Esophagus muscularis mucosa (tissue), 4 donors: ENCODE results near the gene SKIC8. TPM values are rescaled to one million over a fixed set of nuclear protein-coding genes. Genes with fewer than 3 reads are reported as not detected.

ENCODE experiments used
- DNase-seq: peaks from one replicate; pipeline ENCODE4 v3.0.0-alpha.2; 2017; ENCODE audit errors: extremely low spot score
- H3K27ac ChIP-seq, 4 donors: fragments of 200-600 bp; sonication (generic); replicated peaks in 1 of 4; 1 replicate in 3 of 4; 2 replicates in 1 of 4; pipeline ENCODE4 v1.5.1; 2016 to 2019; ENCODE audit warnings: mild to moderate bottlenecking in 1 of 4
- H3K27me3 ChIP-seq, 4 donors: fragments of 200-600 bp; sonication (generic); one replicate each; pipeline versions ENCODE4 v1.5.1 to v1.6.0; 2016 to 2019
- H3K36me3 ChIP-seq, 4 donors: fragments of 200-600 bp; sonication (generic); one replicate each; pipeline ENCODE4 v1.5.1; 2016 to 2019
- H3K4me1 ChIP-seq, 4 donors: fragments of 200-600 bp; sonication (generic); one replicate each; pipeline ENCODE4 v1.5.1; 2016 to 2019
- H3K4me3 ChIP-seq, 4 donors: fragments of 200-600 bp; sonication (generic); 1 replicate in 2 of 4; 2 replicates in 2 of 4; pipeline ENCODE4 v1.5.1; 2016 to 2019; ENCODE audit warnings: mild to moderate bottlenecking in 4 of 4, moderate library complexity in 1 of 4
- H3K9me3 ChIP-seq, 4 donors: fragments of 200-600 bp; sonication (generic); 1 replicate in 3 of 4; 2 replicates in 1 of 4; pipeline ENCODE4 v1.5.1; 2016 to 2019
- EP300 ChIP-seq: sonication (generic); formaldehyde crosslinking; IDR thresholded peaks from one replicate; pipeline ENCODE4 v1.6.1; 2017; ENCODE audit warnings: antibody characterized with exemption
- POLR2A ChIP-seq: fragments of 450-650 bp; IDR thresholded peaks from one replicate; pipeline ENCODE4 v1.6.1; 2017; ENCODE audit warnings: antibody characterized with exemption, moderate library complexity, mild to moderate bottlenecking, low read depth
- POLR2AphosphoS5 ChIP-seq, 2 donors: sonication (generic); formaldehyde crosslinking; IDR thresholded peaks; one replicate each; pipeline ENCODE4 v1.6.1; 2017; ENCODE audit warnings: antibody characterized with exemption in 2 of 2
- WGBS: methylation state at CpG from one replicate; pipeline ENCODE4 v1.1.5; 2018; 5-methylcytosine and 5-hydroxymethylcytosine counted together
- intact Hi-C: fragments of 100-400 bp; cut with DNase I; formaldehyde crosslinking; loops from one replicate; pipeline ENCODE4 v1.15.1; 2023
- total RNA-seq, 4 donors: library from RNA; depleted of rRNA; stranded (reverse); fragments of >200 nt; gene quantifications; one replicate each; pipeline versions ENCODE4 v1.1.0 to v1.2.1, GENCODE V29; 2016
- TF ChIP-seq, protein P1 (sequence below), 3 experiments: fragments of 200-600 bp in 2 of 3; fragments of 450-650 bp in 1 of 3; sonication (generic) in 2 of 3; IDR thresholded peaks; one replicate each; pipeline ENCODE4 v1.5.1; 2017 to 2019; ENCODE audit warnings: antibody characterized with exemption in 3 of 3, mild to moderate bottlenecking in 2 of 3, moderate library complexity in 1 of 3

SKIC8 gene
- total RNA-seq, 4 donors from 2014 or later, result 34.7 to 52.7 (median 42.7) TPM

DNA sequence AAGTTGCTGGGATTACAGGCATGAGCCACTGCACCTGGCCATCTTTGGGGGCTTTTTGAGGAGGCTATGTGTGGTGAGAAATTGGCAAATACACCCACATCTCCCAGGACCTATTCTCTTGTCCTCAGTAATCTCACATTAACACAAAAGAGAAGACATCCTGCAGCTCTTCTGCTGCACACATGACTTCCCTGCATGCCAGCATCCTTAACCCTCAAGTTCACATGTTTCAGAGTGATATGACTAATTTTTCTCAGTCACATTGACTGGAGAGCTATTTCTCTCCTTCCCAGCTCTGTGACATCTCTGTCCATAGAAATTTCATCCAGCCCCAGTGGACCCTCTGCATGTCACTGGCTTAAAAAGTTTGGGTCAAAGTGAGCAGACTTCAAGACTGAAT lies 1.9 kb upstream of the SKIC8 start:
- peaks cover 0 to 27% (median 7%) of the 10 kb centered on the region in 4 donors for H3K27me3 ChIP-seq
- no peaks in the 10 kb centered on the region for H3K9me3 ChIP-seq
- no peak overlapping the region for H3K4me3 ChIP-seq
- intact Hi-C loops, result no loop called here
- H3K27ac ChIP-seq, result no peak overlapping the region
- TF ChIP-seq, protein P1, sequence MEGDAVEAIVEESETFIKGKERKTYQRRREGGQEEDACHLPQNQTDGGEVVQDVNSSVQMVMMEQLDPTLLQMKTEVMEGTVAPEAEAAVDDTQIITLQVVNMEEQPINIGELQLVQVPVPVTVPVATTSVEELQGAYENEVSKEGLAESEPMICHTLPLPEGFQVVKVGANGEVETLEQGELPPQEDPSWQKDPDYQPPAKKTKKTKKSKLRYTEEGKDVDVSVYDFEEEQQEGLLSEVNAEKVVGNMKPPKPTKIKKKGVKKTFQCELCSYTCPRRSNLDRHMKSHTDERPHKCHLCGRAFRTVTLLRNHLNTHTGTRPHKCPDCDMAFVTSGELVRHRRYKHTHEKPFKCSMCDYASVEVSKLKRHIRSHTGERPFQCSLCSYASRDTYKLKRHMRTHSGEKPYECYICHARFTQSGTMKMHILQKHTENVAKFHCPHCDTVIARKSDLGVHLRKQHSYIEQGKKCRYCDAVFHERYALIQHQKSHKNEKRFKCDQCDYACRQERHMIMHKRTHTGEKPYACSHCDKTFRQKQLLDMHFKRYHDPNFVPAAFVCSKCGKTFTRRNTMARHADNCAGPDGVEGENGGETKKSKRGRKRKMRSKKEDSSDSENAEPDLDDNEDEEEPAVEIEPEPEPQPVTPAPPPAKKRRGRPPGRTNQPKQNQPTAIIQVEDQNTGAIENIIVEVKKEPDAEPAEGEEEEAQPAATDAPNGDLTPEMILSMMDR (IDR thresholded peaks at IDR 0.05), result no peak
- TF ChIP-seq EP300 (no peak), POLR2AphosphoS5 (IDR thresholded peaks at IDR 0.05) (no peak), POLR2A (no peak)
- no peak for DNase-seq
- H3K36me3 ChIP-seq, result no peaks in the 10 kb centered on the region
- peaks cover 15 to 25% (median 20%) of the 10 kb centered on the region in 4 donors for H3K4me1 ChIP-seq

DNA sequence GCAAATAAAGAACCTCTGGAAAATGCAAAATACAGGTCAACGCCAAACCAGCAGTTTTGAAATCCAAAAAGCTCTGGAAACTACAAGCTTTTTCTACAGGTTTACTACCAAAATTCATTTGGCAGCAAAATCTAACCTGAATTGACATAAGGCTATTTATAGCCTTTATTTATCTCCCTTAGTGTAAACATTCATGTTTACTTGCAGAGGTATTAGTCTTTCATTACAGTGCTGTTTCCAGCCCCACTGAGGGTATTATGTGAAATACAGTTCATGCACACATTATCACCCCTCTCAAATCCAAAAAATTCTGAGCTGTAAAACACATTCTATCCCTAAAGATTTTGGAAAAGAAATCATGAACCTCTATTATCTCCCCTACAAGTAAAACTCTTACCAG lies 7.2 kb downstream of the SKIC8 start:
- no peak overlapping the region for H3K27ac ChIP-seq
- H3K36me3 ChIP-seq, result peaks cover 18 to 80% (median 71%) of the 10 kb centered on the region in 4 donors
- no peak for TF ChIP-seq POLR2A
- TF ChIP-seq, protein P1 (IDR thresholded peaks at IDR 0.05), result no peak
- TF ChIP-seq EP300, result no peak
- no peak for TF ChIP-seq POLR2AphosphoS5 (IDR thresholded peaks at IDR 0.05)
- intact Hi-C loops, result no loop called here
- 62% methylated on average over 1 of the region's 1 CpG for WGBS
- H3K4me3 ChIP-seq, result no peak overlapping the region
- no peaks in the 10 kb centered on the region for H3K9me3 ChIP-seq
- DNase-seq, result no peak
- peaks cover 0 to 5% (median 0%) of the 10 kb centered on the region in 4 donors for H3K4me1 ChIP-seq
- H3K27me3 ChIP-seq, result no peaks in the 10 kb centered on the region

DNA sequence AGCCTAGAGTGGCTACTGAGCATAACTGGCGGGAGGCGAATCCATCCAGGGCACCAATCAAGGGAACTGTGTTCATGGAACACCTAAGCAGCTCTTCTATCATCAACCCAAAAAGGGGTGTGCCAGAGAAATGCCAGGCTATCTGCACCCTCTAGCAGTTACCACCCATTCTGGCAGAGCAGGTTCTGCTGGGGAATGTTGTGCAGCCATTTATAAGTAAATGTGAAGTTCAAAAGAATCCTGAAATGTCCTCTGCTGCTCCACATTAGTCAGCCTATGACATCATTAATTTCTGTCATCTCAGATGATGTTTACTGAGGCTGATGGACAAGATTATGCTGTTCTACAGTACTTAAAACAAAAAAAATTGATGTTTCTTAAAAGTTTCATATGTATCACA lies 7.7 kb downstream of the SKIC8 start:
- no peaks in the 10 kb centered on the region for H3K4me1 ChIP-seq
- H3K9me3 ChIP-seq, result no peaks in the 10 kb centered on the region
- H3K27ac ChIP-seq, result no peak overlapping the region
- WGBS, result 100% methylated on average over 2 of the region's 2 CpGs
- no peak for DNase-seq
- intact Hi-C loops, result no loop called here
- H3K4me3 ChIP-seq, result no peak overlapping the region
- no peak for TF ChIP-seq EP300
- TF ChIP-seq POLR2A, result no peak
- no peak for TF ChIP-seq POLR2AphosphoS5 (IDR thresholded peaks at IDR 0.05)
- TF ChIP-seq, protein P1 (IDR thresholded peaks at IDR 0.05), result no peak
- no peaks in the 10 kb centered on the region for H3K27me3 ChIP-seq
- H3K36me3 ChIP-seq, result peaks cover 23 to 85% (median 76%) of the 10 kb centered on the region in 4 donors

DNA sequence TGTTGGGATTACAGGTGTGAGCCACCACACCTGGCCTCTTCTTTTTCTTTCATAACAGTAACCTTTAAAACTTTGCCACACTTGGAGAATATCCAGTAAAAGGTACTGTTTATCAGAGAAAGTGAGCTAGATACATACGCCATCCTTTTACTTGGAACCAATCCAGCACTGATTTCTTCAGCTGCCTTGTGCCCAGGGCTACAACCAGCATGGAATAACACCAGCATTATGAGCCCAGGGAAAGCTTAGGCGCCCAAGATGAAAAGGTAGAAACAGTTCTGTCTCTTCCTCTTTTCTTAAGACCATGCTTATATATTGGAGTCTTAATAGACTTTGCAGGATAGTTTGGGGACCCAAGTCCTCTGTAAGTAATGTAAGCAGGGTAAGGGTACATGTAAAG lies 8.4 kb downstream of the SKIC8 start:
- 50% methylated on average over 2 of the region's 2 CpGs for WGBS
- no peak for DNase-seq
- no peak overlapping the region for H3K27ac ChIP-seq
- TF ChIP-seq POLR2A (no peak), POLR2AphosphoS5 (IDR thresholded peaks at IDR 0.05) (no peak), EP300 (no peak)
- TF ChIP-seq, protein P1 (IDR thresholded peaks at IDR 0.05), result no peak
- intact Hi-C loops, result no loop called here
- H3K4me3 ChIP-seq, result no peak overlapping the region
- H3K9me3 ChIP-seq, result no peaks in the 10 kb centered on the region
- H3K27me3 ChIP-seq, result no peaks in the 10 kb centered on the region
- H3K4me1 ChIP-seq, result no peaks in the 10 kb centered on the region
- H3K36me3 ChIP-seq, result peaks cover 27 to 92% (median 82%) of the 10 kb centered on the region in 4 donors

DNA sequence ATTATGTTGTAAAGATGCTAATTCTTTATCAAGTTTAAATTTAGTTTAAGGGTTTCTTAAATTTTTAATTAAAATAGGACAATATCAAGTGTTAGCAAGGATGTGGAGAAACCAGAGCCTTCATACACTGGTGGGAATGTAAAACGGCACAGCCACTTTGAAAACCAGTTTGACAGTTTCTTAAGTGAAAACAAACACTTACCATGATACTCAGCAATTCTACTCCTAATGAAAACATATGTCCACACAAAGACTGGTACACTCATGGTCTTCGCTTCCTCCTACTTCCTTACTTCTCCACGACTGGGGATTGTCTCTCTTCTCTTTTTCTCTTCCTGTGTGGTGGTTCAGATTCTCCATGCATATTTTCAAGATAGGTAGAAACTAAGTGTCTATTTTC lies 9.2 kb downstream of the SKIC8 start:
- Histone ChIP-seq H3K4me3 (no peak overlapping the region), H3K27me3 (no peaks in the 10 kb centered on the region), H3K9me3 (no peaks in the 10 kb centered on the region), H3K36me3 (peaks cover 32 to 94% (median 88%) of the 10 kb centered on the region in 4 donors), H3K4me1 (no peaks in the 10 kb centered on the region), H3K27ac (no peak overlapping the region)
- WGBS, result 81% methylated on average over 3 of the region's 3 CpGs
- intact Hi-C loops, result no loop called here
- TF ChIP-seq POLR2A (no peak), EP300 (no peak), POLR2AphosphoS5 (IDR thresholded peaks at IDR 0.05) (no peak)
- TF ChIP-seq, protein P1 (IDR thresholded peaks at IDR 0.05), result no peak
- no peak for DNase-seq
